ENCODE results near the gene TDP1.
"Not testable (repeated sequence)": the region's sequence is repeated elsewhere in the genome, so short reads cannot be mapped to it uniquely, and the experiment has no call there.

TDP1 gene

GRCh38 chr14:90049390-90049789, 93.7 kb downstream of the TDP1 start:
- no peak for DNase-seq (ENCODE audit: low spot score)

DNA sequence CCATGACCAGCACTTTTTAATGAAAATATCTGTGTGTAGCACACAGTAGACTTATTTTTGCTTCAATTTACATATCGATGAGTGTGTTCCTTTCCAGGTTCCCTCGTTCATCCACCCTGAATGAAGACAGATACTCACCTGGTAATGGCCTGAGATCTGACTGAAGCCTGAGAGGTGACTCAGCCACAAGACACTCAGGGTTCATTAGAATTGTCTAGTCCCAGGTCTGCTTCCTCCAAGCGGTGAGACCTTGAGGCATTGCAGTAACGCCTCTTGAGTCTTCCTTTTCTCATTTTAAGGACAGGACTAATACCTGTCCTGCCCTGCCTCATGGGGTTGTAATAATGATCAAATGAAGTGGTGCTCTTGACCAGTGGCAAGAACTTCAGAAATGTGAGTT, 94.5 kb downstream of the TDP1 start:
- DNase-seq (ENCODE audit: low spot score) = no peak

DNA sequence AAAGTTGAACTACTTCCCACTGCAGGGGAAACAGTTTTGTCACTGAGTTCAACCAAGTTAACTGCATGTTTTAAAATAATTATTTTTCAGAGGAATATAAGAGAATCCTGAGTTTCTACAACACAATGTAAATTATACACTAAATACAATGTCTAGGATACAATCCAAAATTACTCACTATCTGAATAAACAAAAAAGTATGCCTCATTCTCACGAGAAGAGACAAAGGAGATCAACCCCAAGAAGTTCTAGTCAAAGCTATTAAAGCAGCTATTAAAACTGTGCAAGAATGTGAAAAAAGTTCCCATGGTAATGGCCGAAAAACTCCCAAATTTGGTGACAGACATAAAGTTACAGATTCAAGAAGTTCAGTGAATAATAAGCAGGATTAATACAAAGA, 97.3 kb downstream of the TDP1 start:
- DNase-seq (ENCODE audit: low spot score) = no peak

- no peak for DNase-seq (ENCODE audit: low spot score)
Observed at GRCh38 chr14:90054803-90055202, 99.1 kb downstream of the TDP1 start.

DNA sequence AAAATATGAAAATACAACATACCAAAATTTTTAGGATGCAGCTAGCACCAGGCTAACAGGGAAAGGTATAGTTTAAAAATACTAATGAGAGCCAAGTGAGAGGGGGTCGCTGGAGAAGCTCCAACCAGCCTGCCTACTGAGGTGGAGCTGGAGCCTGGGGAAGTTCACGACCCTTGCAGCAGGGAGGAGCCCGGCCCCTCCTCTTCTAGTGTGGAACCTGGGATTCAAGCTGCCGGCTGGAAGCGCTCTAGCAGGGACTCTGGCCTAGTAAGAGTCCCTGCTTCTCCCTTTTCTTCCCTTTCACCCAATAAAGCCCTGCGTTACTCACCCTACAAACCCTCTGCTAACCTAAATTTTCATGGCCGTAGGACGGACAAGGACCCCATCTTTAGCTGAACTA, 101.1 kb downstream of the TDP1 start:
- no peak for DNase-seq (ENCODE audit: low spot score)

- DNase-seq (ENCODE audit: low spot score) = no peak
Observed at GRCh38 chr14:90058876-90059458, 103.2 kb downstream of the TDP1 start.

DNA sequence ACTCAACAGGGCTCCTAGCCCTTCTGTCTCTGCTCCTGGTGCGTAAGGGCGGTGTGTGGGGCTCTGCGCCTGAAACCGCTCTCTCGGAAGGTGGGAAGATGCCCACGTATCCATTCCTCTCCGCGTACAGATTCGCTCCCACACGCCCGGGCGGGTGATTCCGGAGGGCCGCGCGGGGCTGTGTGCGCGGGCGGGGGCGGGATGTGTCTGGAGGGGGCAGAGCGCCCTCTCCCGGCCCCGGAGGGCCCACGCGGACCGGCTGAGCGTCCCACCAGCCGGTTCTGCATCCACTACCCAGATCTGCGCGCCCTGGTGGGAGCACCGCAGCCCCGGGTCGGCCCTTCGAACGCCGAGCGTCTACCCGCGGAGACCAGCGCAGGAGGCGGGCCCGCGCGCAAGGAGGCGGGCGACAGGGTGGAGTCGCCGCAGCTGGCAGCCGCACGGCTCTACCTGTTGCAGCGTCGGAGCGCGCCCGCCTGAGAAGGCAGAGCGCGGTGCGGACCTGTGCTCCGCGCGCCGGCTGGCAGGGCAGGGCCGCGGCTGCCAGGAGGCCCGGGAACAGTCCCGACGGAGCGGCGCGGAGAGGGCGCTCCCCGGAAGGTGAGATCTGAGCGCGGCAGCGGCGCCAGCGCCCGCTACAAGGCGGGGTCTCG, 104.7 kb downstream of the TDP1 start:
- no peak for DNase-seq (ENCODE audit: low spot score)

- no peak for DNase-seq (ENCODE audit: low spot score)
Observed at GRCh38 chr14:90060965-90061684, 105.4 kb downstream of the TDP1 start.

- no peak for DNase-seq (ENCODE audit: low spot score)
Observed at GRCh38 chr14:90061685-90062126, 106.0 kb downstream of the TDP1 start, which contains the start of gene KCNK13. KCNK13 (plus strand) TSS chr14:90061994; CDS start chr14:90062206, 212 bp downstream.

DNA sequence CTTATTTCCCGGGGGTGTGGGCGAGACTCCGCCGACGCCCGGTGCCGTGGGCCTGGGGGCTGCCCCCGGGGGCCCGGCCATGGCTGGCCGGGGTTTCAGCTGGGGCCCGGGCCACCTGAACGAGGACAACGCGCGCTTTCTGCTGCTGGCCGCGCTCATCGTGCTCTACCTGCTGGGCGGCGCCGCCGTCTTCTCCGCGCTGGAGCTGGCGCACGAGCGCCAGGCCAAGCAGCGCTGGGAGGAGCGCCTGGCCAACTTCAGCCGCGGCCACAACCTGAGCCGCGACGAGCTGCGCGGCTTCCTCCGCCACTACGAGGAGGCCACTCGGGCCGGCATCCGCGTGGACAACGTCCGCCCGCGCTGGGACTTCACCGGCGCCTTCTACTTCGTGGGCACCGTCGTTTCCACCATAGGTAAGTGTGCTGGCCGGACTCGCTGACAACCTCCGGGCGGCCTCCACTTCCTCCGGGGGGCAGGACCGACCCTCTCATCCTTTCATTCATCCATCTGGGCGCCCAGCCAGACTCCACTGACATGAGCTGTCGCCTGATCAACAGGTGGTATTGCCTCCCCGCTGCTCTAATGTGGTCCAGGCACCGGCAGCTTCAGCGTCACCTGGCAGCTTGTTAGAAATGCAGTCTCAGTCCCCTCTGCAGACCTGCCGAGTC, 106.5 kb downstream of the TDP1 start:
- DNase-seq (ENCODE audit: low spot score) = no peak

GRCh38 chr14:90062822-90063539, 107.3 kb downstream of the TDP1 start:
- DNase-seq (ENCODE audit: low spot score) = no peak

DNA sequence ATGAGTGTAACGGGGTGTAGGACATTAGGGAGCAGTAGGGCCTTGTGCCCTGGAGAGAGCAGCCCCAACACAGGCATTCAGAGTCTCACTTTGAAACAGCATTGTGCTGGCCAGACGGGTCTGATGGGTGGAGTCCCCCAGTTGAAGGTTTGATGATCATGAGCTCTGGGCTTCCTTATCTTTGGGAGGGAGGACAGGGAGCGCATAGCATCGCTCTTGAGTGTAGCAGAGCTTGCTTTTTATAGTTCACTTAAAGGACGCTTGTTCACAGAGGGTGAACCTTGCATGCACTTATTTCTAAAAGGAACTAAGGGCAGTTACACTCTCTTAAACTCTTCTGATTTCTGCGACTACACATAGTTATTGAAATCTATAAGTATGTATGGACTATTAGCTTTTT, 116.6 kb downstream of the TDP1 start:
- DNase-seq (ENCODE audit: low spot score) = no peak

DNA sequence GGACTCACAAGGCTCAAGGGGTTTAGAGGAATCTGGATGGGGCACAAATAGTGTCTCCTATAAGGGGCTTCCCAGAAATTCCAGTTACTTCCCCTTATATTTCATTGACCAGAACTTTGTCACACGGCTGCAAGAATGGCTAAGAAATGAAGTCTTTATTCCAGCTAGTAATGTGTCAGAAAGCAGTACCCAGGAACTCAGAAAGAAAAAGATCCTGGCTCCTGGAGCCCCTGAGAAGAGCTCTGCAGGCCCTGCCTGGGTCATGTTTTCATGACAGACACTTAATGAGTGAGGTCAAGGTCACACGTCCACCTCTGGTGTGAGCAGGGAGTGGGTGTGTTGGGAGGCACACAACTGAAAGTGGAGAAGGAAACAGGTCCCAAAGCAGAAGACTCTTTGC, 123.8 kb downstream of the TDP1 start:
- no peak for DNase-seq (ENCODE audit: low spot score)

DNA sequence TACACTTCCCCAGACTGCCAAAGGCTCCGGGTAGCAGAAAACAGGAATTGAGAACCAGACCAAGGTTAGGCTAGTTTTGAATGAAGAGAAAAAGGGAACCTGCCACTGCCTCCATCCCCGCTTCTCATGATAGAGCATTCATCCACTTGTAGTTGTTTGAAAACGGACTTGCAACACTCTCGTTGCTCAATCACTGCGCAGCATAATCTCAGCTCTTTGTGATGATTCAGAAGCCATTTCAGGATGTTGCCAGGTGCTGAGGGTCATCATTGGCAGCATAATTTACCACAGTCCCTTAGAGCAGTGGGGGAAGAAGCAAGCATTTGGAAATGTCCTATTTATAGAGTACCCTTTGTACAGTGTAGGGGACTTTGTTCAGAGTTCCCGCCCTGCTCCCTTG, 131.7 kb downstream of the TDP1 start:
- no peak for DNase-seq (ENCODE audit: low spot score)

DNA sequence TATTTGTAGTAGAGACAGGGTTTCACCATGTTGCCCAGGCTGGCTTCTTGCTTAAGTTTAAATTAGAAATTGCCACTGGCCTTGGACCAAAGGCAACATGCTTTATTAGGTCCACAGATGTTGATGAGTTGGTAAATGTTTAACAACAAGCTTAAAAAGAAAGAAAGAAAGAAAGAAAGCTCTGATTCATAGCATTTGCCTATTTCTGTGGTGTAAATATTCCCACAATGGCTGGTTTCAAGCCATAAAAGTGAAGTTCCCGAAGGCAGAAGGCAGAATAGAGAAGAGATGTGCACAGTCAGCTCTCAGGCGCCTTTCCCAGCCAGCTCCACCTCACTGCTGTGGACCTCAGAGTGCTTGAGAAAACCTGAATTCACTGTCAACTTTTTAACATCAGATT, 132.4 kb downstream of the TDP1 start:
- no peak for DNase-seq (ENCODE audit: low spot score)

- not testable (repeated sequence) for DNase-seq (ENCODE audit: low spot score)
Observed at GRCh38 chr14:90089486-90089885, 133.8 kb downstream of the TDP1 start.

- no peak for DNase-seq (ENCODE audit: low spot score)
Observed at GRCh38 chr14:90091393-90091792, 135.7 kb downstream of the TDP1 start.

- DNase-seq (ENCODE audit: low spot score) = no peak
Observed at GRCh38 chr14:90093942-90094595, 138.3 kb downstream of the TDP1 start.

All from RKO (cell line).